Osteoblast (primary cell): ENCODE data around the gene SERINC5. TPM values are rescaled to one million over a fixed set of nuclear protein-coding genes. Genes with fewer than 3 reads are reported as not detected.
"Not testable (repeated sequence)": the region's sequence is repeated elsewhere in the genome, so short reads cannot be mapped to it uniquely, and the experiment has no call there.

ENCODE experiments used
- DNase-seq: peaks from one replicate; pipeline ENCODE4 v3.0.0; 2011; ENCODE audit warnings: low spot score, mixed read lengths; ENCODE audit not compliant: insufficient read length; ENCODE audit errors: missing footprints
- H2AFZ ChIP-seq: 2 replicates; pipeline ENCODE4 v1.6.0; 2011; ENCODE audit warnings: mild to moderate bottlenecking, low read length
- H3K27ac ChIP-seq: 2 replicates; pipeline ENCODE4 v1.5.1; 2011; ENCODE audit warnings: mild to moderate bottlenecking, low read depth, low read length, moderate library complexity
- H3K27me3 ChIP-seq: 2 replicates; pipeline ENCODE4 v1.6.0; 2012; ENCODE audit warnings: mild to moderate bottlenecking, control low read depth, inconsistent platforms, low read length, moderate library complexity; ENCODE audit not compliant: insufficient read depth
- H3K36me3 ChIP-seq: 2 replicates; pipeline ENCODE4 v1.5.1; 2011; ENCODE audit warnings: mild to moderate bottlenecking, low read length, control low read depth, moderate library complexity; ENCODE audit not compliant: insufficient read depth
- H3K4me1 ChIP-seq: 2 replicates; pipeline ENCODE4 v1.5.1; 2011; ENCODE audit warnings: mild to moderate bottlenecking, low read length, control low read depth, moderate library complexity; ENCODE audit not compliant: insufficient read depth
- H3K4me2 ChIP-seq: 2 replicates; pipeline ENCODE4 v1.6.0; 2011; ENCODE audit warnings: mild to moderate bottlenecking, low read length; ENCODE audit not compliant: insufficient read depth
- H3K4me3 ChIP-seq: fragments of 200-600 bp; sonication (generic); 3 replicates; pipeline ENCODE4 v1.5.1; 2012; ENCODE audit warnings: mild to moderate bottlenecking, low read length, inconsistent platforms; ENCODE audit not compliant: insufficient read depth
- H3K79me2 ChIP-seq: 2 replicates; pipeline ENCODE4 v1.6.0; 2012; ENCODE audit warnings: mild to moderate bottlenecking, low read length, control low read depth, inconsistent platforms; ENCODE audit not compliant: insufficient read depth
- H3K9me3 ChIP-seq: 2 replicates; pipeline ENCODE4 v1.5.1; 2011; ENCODE audit warnings: low read depth, low read length, control low read depth
- H4K20me1 ChIP-seq: 2 replicates; pipeline ENCODE4 v1.6.0; 2012; ENCODE audit warnings: mild to moderate bottlenecking, low read length, control low read depth; ENCODE audit not compliant: insufficient read depth
- total RNA-seq: library from RNA; depleted of rRNA; stranded (reverse); fragments of >200 nt; gene quantifications from 2 replicates; pipeline ENCODE4 v1.2.3, GENCODE V29; 2012
- TF ChIP-seq, protein P1 (sequence below): IDR thresholded peaks from 2 replicates; pipeline ENCODE4 v1.5.1; 2011; ENCODE audit warnings: mild to moderate bottlenecking, low read depth, low read length, moderate library complexity; ENCODE audit errors: extremely low read depth

Gene SERINC5
- total RNA-seq, 1 donor: 96.3 TPM

DNA sequence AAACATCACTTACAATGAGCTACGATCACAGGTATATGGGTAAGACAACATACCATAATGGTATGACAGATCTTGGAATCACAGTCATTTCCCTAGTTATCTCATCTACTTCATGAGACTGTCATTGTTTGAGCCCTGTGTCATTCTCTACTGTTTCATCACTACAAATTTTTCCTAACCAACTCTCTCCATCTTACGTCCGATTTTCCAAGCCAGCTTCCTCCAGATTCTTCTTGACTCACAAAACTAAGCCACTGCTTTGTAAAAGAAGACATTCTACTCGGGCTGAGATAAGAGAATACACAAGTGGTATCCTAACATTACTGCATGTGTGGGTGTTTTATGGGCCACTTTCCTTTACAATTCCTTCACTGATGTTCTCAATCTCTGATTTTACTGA, 49.6 kb downstream of the SERINC5 start:
- peaks cover 36% of the 10 kb centered on the region for H3K4me1 ChIP-seq
- DNase-seq: peak; percentile 92
- peak overlapping the region; percentile 73 for H3K4me2 ChIP-seq
- no peak overlapping the region for H2AFZ ChIP-seq
- no peaks in the 10 kb centered on the region for H3K27me3 ChIP-seq
- no peaks in the 10 kb centered on the region for H3K9me3 ChIP-seq
- H3K79me2 ChIP-seq: peaks cover 71% of the 10 kb centered on the region
- peak overlapping the region; percentile 94 for H3K27ac ChIP-seq
- H4K20me1 ChIP-seq: no peaks in the 10 kb centered on the region
- TF ChIP-seq, protein P1, sequence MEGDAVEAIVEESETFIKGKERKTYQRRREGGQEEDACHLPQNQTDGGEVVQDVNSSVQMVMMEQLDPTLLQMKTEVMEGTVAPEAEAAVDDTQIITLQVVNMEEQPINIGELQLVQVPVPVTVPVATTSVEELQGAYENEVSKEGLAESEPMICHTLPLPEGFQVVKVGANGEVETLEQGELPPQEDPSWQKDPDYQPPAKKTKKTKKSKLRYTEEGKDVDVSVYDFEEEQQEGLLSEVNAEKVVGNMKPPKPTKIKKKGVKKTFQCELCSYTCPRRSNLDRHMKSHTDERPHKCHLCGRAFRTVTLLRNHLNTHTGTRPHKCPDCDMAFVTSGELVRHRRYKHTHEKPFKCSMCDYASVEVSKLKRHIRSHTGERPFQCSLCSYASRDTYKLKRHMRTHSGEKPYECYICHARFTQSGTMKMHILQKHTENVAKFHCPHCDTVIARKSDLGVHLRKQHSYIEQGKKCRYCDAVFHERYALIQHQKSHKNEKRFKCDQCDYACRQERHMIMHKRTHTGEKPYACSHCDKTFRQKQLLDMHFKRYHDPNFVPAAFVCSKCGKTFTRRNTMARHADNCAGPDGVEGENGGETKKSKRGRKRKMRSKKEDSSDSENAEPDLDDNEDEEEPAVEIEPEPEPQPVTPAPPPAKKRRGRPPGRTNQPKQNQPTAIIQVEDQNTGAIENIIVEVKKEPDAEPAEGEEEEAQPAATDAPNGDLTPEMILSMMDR: no peak
- no peaks in the 10 kb centered on the region for H3K36me3 ChIP-seq
- H3K4me3 ChIP-seq: no peak overlapping the region

DNA sequence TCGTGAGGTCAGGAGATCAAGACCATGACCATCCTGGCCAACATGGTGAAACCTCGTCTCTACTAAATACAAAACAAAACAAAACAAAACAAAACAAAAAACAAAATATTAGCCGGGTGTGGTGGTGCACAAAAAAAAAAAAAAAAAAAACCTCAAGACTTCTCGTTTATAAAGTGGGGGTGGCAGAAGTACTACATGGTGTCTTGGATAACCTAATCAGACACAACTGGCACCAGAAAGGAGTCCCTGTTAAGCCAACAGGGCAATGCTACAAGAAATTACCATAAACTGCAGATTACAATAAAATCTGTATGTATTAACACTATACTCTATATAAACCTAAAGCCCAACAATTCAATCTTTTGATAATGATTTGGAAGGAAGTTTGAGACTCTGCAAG, 50.0 kb downstream of the SERINC5 start:
- Histone ChIP-seq H3K4me3 (no peak overlapping the region), H3K27ac (peak overlapping the region; percentile 94), H3K4me2 (peak overlapping the region; percentile 73), H3K27me3 (no peaks in the 10 kb centered on the region), H3K4me1 (peaks cover 36% of the 10 kb centered on the region), H2AFZ (no peak overlapping the region), H3K79me2 (peaks cover 67% of the 10 kb centered on the region), H3K9me3 (no peaks in the 10 kb centered on the region), H3K36me3 (no peaks in the 10 kb centered on the region), H4K20me1 (no peaks in the 10 kb centered on the region)
- TF ChIP-seq, protein P1: no peak
- no peak for DNase-seq

DNA sequence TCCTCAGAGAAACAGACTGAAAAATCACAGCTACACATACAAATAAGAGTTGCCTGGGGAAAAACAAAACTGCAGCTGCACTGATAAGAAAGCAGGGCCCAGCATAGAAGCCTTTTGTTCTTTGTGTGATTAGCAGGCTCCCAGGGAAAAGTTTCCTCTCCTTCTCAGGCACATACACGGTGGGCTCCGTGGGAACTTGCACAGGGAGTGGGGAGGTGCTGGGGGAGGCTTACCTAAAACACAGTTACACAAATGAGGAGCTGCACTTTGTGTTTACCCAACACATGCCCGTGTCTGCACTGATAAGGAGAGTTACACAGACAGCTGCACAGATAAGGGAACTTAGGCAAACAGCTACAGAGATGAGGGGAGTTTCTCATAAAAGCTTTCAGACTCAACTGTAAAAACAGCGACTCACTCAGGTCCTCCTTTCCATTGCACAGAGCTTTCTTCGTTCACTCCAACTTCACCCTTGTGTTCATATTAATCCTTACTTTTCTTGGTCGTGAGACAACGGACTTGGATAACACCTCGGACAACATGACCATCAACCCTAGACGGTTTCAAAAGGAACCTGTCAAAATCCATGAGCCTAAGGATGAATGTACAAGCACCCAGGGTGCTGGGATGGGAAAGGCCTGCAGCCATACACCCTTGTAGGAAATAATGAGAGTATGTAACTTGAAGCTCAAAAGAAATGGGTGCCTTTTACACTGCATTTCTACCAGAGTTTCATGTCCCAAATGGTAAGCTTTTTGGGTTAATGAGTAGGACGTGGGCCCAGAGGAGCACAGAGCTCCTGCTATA, 50.8 kb downstream of the SERINC5 start:
- H3K4me3 ChIP-seq: no peak overlapping the region
- DNase-seq: no peak
- H3K4me1 ChIP-seq: peaks cover 36% of the 10 kb centered on the region
- H3K36me3 ChIP-seq: no peaks in the 10 kb centered on the region
- TF ChIP-seq, protein P1: no peak
- H3K27ac ChIP-seq: peak overlapping the region; percentile 94
- H3K4me2 ChIP-seq: no peak overlapping the region
- no peak overlapping the region for H2AFZ ChIP-seq
- no peaks in the 10 kb centered on the region for H3K27me3 ChIP-seq
- H3K9me3 ChIP-seq: no peaks in the 10 kb centered on the region
- no peaks in the 10 kb centered on the region for H4K20me1 ChIP-seq
- peaks cover 59% of the 10 kb centered on the region for H3K79me2 ChIP-seq

DNA sequence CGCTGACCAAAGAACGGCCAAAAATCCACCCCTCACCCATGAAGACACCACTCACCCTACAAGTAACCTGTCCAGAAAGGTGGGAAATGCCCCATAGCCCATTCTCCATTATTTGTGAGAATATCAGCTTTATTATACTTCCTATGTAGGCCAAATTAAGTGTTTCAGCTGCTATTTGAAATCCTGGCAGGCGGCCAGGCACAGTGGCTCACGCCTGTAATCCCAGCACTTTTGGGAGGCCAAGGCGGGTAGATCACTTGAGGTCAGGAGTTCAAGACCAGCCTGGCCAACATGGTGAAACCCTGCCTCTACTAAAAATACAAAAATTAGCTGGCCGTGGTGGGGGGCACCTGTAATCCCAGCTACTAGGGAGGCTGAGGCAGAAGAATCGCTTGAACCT, 54.1 kb downstream of the SERINC5 start:
- H2AFZ ChIP-seq, H3K27me3 ChIP-seq, H3K36me3 ChIP-seq, H4K20me1 ChIP-seq, H3K4me3 ChIP-seq, H3K4me2 ChIP-seq, H3K27ac ChIP-seq, H3K9me3 ChIP-seq, DNase-seq: not testable (repeated sequence)
- Histone ChIP-seq H3K4me1 (peaks cover 42% of the 10 kb centered on the region), H3K79me2 (peaks cover 49% of the 10 kb centered on the region)
